AG04450 (cell line): ENCODE data around the gene KCNE1. TPM values are rescaled to one million over a fixed set of nuclear protein-coding genes. Genes with fewer than 3 reads are reported as not detected.
"Not testable (repeated sequence)": the region's sequence is repeated elsewhere in the genome, so short reads cannot be mapped to it uniquely, and the experiment has no call there.

Experiments used
- CTCF ChIA-PET: fragments of 300-600, 350-600 bp; formaldehyde crosslinking; extraction: SDS; loops from one replicate; lab custom pipeline; 2022; ENCODE audit warnings: antibody characterized with exemption, inconsistent platforms; lab: Charles Lee
- POLR2A ChIA-PET: fragments of 350-600 bp; formaldehyde crosslinking; extraction: SDS; loops from one replicate; lab custom pipeline; 2021; ENCODE audit warnings: antibody characterized with exemption, inconsistent platforms; lab: Yijun Ruan, JAX
- DNase-seq: peaks from one replicate; pipeline ENCODE4 v3.0.0-alpha.2; 2011; ENCODE audit warnings: low read depth, low spot score
- H3K27ac ChIP-seq: one replicate; pipeline ENCODE4 v1.5.1; 2012; ENCODE audit warnings: low read depth, low read length, control low read depth
- H3K27me3 ChIP-seq: one replicate; pipeline ENCODE4 v1.6.0; 2012; ENCODE audit warnings: low read length; ENCODE audit not compliant: control insufficient read depth, insufficient read depth
- H3K4me3 ChIP-seq: 2 replicates; pipeline ENCODE4 v1.5.1; 2011; ENCODE audit warnings: mild to moderate bottlenecking, low read depth, low read length, control low read depth
- H3K9me3 ChIP-seq: 2 replicates; pipeline ENCODE4 v1.5.1; 2012; ENCODE audit warnings: low read length; ENCODE audit not compliant: control insufficient read depth, insufficient read depth
- polyA plus RNA-seq: library from polyadenylated mRNA; depleted of rRNA; stranded (reverse); fragments of >200 nt; gene quantifications from 2 replicates; pipeline ENCODE4 v1.2.3, GENCODE V29; 2011
- TF ChIP-seq, protein P1 (sequence below): IDR thresholded peaks from 2 replicates; pipeline ENCODE4 v1.5.1; 2011; ENCODE audit warnings: low read depth, low read length, control low read depth, inconsistent platforms

KCNE1 gene
- polyA plus RNA-seq, 1 experiment: 0.38 TPM

DNA sequence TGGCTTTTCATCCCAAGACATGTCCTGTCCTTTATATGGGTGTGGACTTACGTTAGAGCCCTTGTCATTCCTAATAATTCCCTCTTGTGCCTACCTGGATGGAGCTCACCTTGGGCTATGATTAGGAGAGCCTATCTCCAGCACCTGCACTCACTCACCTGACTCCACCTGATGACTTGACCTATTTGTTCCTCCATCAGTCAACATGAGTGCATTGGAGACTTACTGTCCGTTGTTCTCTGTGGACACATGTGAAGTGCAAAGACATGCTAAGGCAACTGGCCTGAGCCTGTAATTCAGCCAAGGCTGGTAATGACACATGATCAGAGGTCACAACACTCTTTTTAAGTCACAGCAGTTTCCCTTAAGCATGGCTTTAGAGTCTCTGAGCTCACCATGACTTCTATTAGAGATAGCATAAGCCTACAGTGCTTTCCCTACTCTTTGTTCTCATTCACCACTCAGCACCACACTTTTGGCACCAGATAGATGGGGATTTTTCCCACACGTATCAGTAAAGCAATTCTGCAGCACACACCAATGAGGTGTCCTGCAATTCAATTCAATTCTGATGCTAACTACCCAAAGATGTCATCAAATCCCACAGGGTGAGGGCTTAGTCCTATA is 9.4 kb downstream of the KCNE1 start:
- POLR2A ChIA-PET: no interaction called here
- TF ChIP-seq, protein P1, sequence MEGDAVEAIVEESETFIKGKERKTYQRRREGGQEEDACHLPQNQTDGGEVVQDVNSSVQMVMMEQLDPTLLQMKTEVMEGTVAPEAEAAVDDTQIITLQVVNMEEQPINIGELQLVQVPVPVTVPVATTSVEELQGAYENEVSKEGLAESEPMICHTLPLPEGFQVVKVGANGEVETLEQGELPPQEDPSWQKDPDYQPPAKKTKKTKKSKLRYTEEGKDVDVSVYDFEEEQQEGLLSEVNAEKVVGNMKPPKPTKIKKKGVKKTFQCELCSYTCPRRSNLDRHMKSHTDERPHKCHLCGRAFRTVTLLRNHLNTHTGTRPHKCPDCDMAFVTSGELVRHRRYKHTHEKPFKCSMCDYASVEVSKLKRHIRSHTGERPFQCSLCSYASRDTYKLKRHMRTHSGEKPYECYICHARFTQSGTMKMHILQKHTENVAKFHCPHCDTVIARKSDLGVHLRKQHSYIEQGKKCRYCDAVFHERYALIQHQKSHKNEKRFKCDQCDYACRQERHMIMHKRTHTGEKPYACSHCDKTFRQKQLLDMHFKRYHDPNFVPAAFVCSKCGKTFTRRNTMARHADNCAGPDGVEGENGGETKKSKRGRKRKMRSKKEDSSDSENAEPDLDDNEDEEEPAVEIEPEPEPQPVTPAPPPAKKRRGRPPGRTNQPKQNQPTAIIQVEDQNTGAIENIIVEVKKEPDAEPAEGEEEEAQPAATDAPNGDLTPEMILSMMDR: no peak
- Histone ChIP-seq H3K27ac (no peak overlapping the region), H3K4me3 (no peak overlapping the region), H3K9me3 (peaks cover 5% of the 10 kb centered on the region; the same call in 1 of the 2 replicates), H3K27me3 (peaks cover 13% of the 10 kb centered on the region)
- no peak for DNase-seq
- CTCF ChIA-PET: interaction anchor here (1.8 to 2.6 kb wide), 2 partner anchors 8 to 100 kb away, joined by 8 to 10 read pairs; no protein-coding TSS in a partner anchor

DNA sequence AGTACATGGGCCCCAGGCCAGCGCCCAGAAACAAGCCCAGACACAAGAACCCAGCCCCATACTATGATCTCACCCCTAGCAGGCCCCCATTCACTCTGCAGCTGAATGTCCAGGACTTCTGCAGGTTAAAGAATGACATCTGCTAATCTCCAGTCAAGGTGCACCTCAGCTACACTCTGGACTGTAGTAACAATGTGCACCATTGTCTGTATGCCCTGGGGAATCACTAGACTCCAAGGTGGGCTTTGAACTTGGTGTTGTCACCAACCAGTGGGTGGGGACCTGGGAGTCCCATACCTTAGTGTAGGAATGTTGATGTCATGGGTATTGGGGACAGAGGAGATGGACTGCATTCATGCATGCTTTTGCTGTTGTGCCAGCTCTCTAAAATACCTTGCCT is 10.3 kb downstream of the KCNE1 start:
- Histone ChIP-seq H3K27me3 (peaks cover 19% of the 10 kb centered on the region), H3K4me3 (no peak overlapping the region), H3K27ac (no peak overlapping the region), H3K9me3 (peaks cover 5% of the 10 kb centered on the region; the same call in 1 of the 2 replicates)
- ChIA-PET CTCF (interaction anchor here (2.6 kb wide), 1 partner anchor 9 kb away, joined by 10 read pairs; no protein-coding TSS in a partner anchor), POLR2A (no interaction called here)
- no peak for DNase-seq
- TF ChIP-seq, protein P1: no peak

DNA sequence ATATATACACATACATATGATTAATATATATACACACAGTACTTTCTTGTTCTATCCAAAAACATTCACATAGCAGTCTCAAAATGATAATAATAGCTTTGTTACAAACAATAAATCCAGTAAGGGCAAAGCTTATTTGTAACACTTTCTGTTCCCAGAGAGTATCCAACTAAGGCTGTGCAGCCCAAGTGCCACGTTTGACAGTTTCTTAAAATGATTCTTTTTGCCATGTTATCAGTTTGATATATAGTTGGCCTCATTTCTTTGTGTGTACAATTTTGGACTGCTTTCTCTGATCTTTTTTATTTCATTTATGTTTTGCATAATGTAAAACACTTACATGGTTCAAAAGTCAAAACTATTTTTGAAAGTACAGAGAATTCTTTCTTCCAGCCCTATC is 11.8 kb downstream of the KCNE1 start:
- no peak overlapping the region for H3K27ac ChIP-seq
- TF ChIP-seq, protein P1: no peak
- H3K9me3 ChIP-seq: peaks cover 5% of the 10 kb centered on the region; the same call in 1 of the 2 replicates
- no peak overlapping the region for H3K4me3 ChIP-seq
- CTCF ChIA-PET: interaction anchor here (2.1 to 3.5 kb wide), 2 partner anchors 10 to 102 kb away, joined by 11 to 18 read pairs; no protein-coding TSS in a partner anchor
- POLR2A ChIA-PET: interaction anchor here (0.7 kb wide), 1 partner anchor 24 kb away, joined by 6 read pairs; no protein-coding TSS in a partner anchor
- H3K27me3 ChIP-seq: peaks cover 19% of the 10 kb centered on the region
- no peak for DNase-seq

DNA sequence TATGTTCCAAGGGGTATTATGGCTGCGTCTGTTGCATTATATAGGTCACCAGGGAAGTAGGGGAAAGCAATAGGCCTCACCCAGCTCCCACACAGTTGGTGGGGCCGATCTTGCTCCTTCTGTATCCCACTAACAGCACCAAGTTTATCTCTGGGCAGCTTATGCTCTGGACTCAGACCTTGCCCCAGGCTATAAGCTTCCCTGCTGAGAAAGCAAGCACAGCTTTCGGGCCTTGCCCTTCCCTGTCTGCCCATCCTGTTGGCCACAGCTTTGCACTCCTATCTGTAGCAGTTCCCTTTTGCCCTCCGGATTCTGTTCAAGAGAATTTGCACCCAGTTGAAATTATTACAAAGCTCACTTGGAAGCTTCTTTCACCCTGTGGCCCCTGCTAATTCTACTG is 12.9 kb downstream of the KCNE1 start:
- Histone ChIP-seq H3K27me3 (peaks cover 18% of the 10 kb centered on the region), H3K9me3 (peaks cover 5% of the 10 kb centered on the region; the same call in 1 of the 2 replicates), H3K27ac (no peak overlapping the region), H3K4me3 (no peak overlapping the region)
- TF ChIP-seq, protein P1: no peak
- CTCF ChIA-PET: interaction anchor here (2.1 to 3.5 kb wide), 2 partner anchors 11 to 103 kb away, joined by 11 to 18 read pairs; no protein-coding TSS in a partner anchor
- POLR2A ChIA-PET: no interaction called here
- DNase-seq: no peak

DNA sequence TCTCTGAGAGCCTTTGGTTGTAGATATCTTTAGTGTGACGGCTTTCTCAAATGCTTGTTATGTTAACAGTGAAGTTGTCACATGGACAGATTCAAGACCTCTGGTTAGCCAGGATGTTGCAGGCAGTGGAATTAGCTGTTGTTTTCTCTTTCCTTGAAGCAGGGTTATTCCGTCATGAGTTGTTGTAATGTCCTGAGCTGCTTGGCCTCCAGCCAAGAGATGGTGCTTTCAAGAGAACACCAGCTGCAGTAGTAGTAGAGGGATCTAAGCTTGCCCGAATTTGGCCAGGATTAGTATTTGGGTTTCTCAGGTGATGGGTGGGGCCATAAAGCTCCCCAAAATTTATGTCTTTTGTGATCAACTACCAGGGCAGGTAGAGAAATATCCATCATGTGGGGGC is 13.4 kb downstream of the KCNE1 start:
- H3K27me3 ChIP-seq: peaks cover 15% of the 10 kb centered on the region
- CTCF ChIA-PET: interaction anchor here (2.1 to 3.5 kb wide), 2 partner anchors 12 to 104 kb away, joined by 11 to 18 read pairs; no protein-coding TSS in a partner anchor
- H3K4me3 ChIP-seq: no peak overlapping the region
- TF ChIP-seq, protein P1: no peak
- H3K9me3 ChIP-seq: peaks cover 5% of the 10 kb centered on the region; the same call in 1 of the 2 replicates
- no peak for DNase-seq
- POLR2A ChIA-PET: interaction anchor here (0.6 kb wide), 1 partner anchor 28 kb away, joined by 3 read pairs; no protein-coding TSS in a partner anchor
- no peak overlapping the region for H3K27ac ChIP-seq

DNA sequence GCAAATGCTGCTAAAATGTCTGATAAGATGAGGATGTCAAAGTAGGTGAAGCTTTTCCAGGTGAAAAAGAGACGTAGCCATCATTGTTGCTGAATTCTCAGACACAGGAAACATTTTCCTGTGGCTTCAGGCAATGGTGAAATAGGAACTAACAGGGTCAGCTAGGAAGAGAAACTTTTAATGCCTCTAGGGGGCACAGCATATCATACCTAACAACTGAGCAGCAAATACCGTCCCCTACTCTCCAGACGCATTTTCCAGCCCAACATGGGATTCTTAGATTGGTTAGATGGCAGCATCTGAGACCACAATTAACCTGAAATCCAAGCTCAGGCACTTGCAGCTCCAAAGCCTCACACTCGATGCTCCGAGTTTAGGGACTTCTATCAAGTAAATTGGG is 28.2 kb downstream of the KCNE1 start:
- POLR2A ChIA-PET, H3K9me3 ChIP-seq, H3K27me3 ChIP-seq, H3K4me3 ChIP-seq, H3K27ac ChIP-seq, CTCF ChIA-PET, DNase-seq: not testable (repeated sequence)

DNA sequence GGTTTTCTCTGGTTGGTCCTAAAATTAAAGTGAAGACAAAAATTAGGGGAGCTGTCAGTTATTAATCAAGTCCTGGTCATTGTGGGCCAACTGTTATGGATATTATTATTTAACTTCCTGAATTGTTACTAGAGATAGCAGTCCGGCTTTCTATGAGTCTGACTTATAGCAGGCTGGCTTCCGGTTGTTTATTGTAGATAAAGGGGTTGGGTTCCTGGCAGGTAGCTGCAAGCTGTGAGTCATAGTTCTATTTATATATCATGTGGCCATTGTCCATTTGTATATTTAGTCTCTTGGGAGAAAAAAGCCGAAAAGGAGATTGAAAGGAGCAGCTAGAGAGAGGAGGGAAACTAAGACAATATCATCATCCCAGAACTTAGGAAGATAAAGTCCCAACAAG is 28.6 kb downstream of the KCNE1 start:
- DNase-seq, H3K27ac ChIP-seq, POLR2A ChIA-PET, CTCF ChIA-PET, H3K27me3 ChIP-seq, H3K4me3 ChIP-seq, H3K9me3 ChIP-seq: not testable (repeated sequence)
